ENCODE data around the gene DHX16. TPM values are rescaled to one million over a fixed set of nuclear protein-coding genes. Genes with fewer than 3 reads are reported as not detected.

DHX16 gene
- polyA plus RNA-seq, 1 donor (not counting 4 experiments of a cell fraction or from before 2014, with no cell fraction given): 34.2 TPM

DNA sequence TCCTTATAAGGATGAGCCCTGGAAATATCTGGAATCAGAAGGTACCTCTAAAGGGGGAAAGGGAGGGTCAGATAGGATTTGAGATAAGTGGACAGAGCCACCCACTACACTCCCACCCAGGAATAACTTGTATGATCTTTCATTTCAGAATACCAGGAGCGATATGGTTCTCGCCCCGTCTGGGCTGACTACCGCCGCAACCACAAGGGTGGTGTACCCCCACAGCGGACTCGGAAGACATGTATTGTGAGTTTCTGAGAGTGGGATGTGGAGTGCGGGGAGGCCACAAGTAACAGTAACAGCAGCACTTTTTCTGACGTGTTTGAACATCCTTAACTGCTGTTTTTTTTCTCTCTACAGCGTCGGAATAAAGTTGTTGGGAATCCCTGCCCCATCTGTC, 53.2 kb downstream of the DHX16 start:
- H3K9ac ChIP-seq (ENCODE audit: control insufficient read depth, extremely low read depth, insufficient read depth, low read length): no peak overlapping the region
- H3K36me3 ChIP-seq (ENCODE audit: control insufficient read depth in 2 of 2, extremely low read depth in 1 of 2, insufficient read depth in 2 of 2, low read length in 2 of 2): peaks cover 19 to 29% of the 10 kb centered on the region in 2 experiments
- H3K4me2 ChIP-seq (ENCODE audit: control insufficient read depth, extremely low read depth, insufficient read depth, low read depth, low read length): no peak overlapping the region
- H3K27me3 ChIP-seq (ENCODE audit: control insufficient read depth, extremely low read depth, insufficient read depth, low read length): no peaks in the 10 kb centered on the region
- H3K27ac ChIP-seq (ENCODE audit: control insufficient read depth, insufficient read depth, low read length): no peak overlapping the region
- dilution Hi-C loops (cut with MboI; ENCODE audit: extremely low pct_ligation_motif_present, low sequenced_read_pairs): no loop called here
- H3K4me3 ChIP-seq (ENCODE audit: control insufficient read depth in 2 of 3, extremely low read depth in 1 of 3, insufficient read depth in 2 of 3, low read depth in 1 of 3, low read length in 3 of 3): no peak overlapping the region
- H3K9me3 ChIP-seq (ENCODE audit: control insufficient read depth, low read depth, low read length): no peaks in the 10 kb centered on the region
- FAIRE-seq (no peak), DNase-seq (ENCODE audit: low read depth, low spot score) (no peak)
- no peak for TF ChIP-seq EZH2 (IDR thresholded peaks at IDR 0.05; ENCODE audit: low read length)
- TF ChIP-seq, protein P1, sequence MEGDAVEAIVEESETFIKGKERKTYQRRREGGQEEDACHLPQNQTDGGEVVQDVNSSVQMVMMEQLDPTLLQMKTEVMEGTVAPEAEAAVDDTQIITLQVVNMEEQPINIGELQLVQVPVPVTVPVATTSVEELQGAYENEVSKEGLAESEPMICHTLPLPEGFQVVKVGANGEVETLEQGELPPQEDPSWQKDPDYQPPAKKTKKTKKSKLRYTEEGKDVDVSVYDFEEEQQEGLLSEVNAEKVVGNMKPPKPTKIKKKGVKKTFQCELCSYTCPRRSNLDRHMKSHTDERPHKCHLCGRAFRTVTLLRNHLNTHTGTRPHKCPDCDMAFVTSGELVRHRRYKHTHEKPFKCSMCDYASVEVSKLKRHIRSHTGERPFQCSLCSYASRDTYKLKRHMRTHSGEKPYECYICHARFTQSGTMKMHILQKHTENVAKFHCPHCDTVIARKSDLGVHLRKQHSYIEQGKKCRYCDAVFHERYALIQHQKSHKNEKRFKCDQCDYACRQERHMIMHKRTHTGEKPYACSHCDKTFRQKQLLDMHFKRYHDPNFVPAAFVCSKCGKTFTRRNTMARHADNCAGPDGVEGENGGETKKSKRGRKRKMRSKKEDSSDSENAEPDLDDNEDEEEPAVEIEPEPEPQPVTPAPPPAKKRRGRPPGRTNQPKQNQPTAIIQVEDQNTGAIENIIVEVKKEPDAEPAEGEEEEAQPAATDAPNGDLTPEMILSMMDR (optimal IDR thresholded peaks at IDR 0.05 in 1 of 3, IDR thresholded peaks at IDR 0.05 in 1 of 3, conservative IDR thresholded peaks at IDR 0.05 in 1 of 3; ENCODE audit: extremely low read depth in 1 of 3, insufficient read depth in 2 of 3, low read length in 3 of 3): no peak
- no peak overlapping the region for H2AFZ ChIP-seq (ENCODE audit: control insufficient read depth, low read length)
- H3K79me2 ChIP-seq (ENCODE audit: control insufficient read depth, insufficient read depth, low read length): peaks cover 31% of the 10 kb centered on the region
- peaks cover under 1% of the 10 kb centered on the region for H3K9me1 ChIP-seq (ENCODE audit: control insufficient read depth, extremely low read depth, insufficient read depth, low read length)
- H4K20me1 ChIP-seq (ENCODE audit: control insufficient read depth, extremely low read depth, insufficient read depth, low read length): no peaks in the 10 kb centered on the region
- H3K4me1 ChIP-seq (ENCODE audit: control insufficient read depth, extremely low read depth, insufficient read depth, low read length): peaks cover 5% of the 10 kb centered on the region

- Histone ChIP-seq H3K27ac (ENCODE audit: control insufficient read depth, insufficient read depth, low read length) (peak overlapping the region; percentile 97), H3K9me3 (ENCODE audit: control insufficient read depth, low read depth, low read length) (no peaks in the 10 kb centered on the region), H4K20me1 (ENCODE audit: control insufficient read depth, extremely low read depth, insufficient read depth, low read length) (peaks cover 3% of the 10 kb centered on the region), H3K36me3 (ENCODE audit: control insufficient read depth in 2 of 2, extremely low read depth in 1 of 2, insufficient read depth in 2 of 2, low read length in 2 of 2) (peaks cover 16 to 32% of the 10 kb centered on the region in 2 experiments), H3K4me3 (ENCODE audit: control insufficient read depth in 2 of 3, extremely low read depth in 1 of 3, insufficient read depth in 2 of 3, low read depth in 1 of 3, low read length in 3 of 3) (peak overlapping the region; percentile 63 to 75 (median 75)), H3K79me2 (ENCODE audit: control insufficient read depth, insufficient read depth, low read length) (peaks cover 34% of the 10 kb centered on the region), H2AFZ (ENCODE audit: control insufficient read depth, low read length) (no peak overlapping the region), H3K9ac (ENCODE audit: control insufficient read depth, extremely low read depth, insufficient read depth, low read length) (peak overlapping the region; percentile 98), H3K4me1 (ENCODE audit: control insufficient read depth, extremely low read depth, insufficient read depth, low read length) (peaks cover 18% of the 10 kb centered on the region), H3K9me1 (ENCODE audit: control insufficient read depth, extremely low read depth, insufficient read depth, low read length) (peaks cover 3% of the 10 kb centered on the region), H3K4me2 (ENCODE audit: control insufficient read depth, extremely low read depth, insufficient read depth, low read depth, low read length) (peak overlapping the region; percentile 94), H3K27me3 (ENCODE audit: control insufficient read depth, extremely low read depth, insufficient read depth, low read length) (no peaks in the 10 kb centered on the region)
- DNase-seq (ENCODE audit: low read depth, low spot score): no peak
- dilution Hi-C loops (cut with MboI; ENCODE audit: extremely low pct_ligation_motif_present, low sequenced_read_pairs): no loop called here
- FAIRE-seq: no peak
- no peak for TF ChIP-seq EZH2 (IDR thresholded peaks at IDR 0.05; ENCODE audit: low read length)
- TF ChIP-seq, protein P1 (optimal IDR thresholded peaks at IDR 0.05 in 1 of 3, IDR thresholded peaks at IDR 0.05 in 1 of 3, conservative IDR thresholded peaks at IDR 0.05 in 1 of 3; ENCODE audit: extremely low read depth in 1 of 3, insufficient read depth in 2 of 3, low read length in 3 of 3): no peak
Measured at GRCh38 chr6:30618270-30618797, 54.5 kb downstream of the DHX16 start.
